PC-9 (cell line): ENCODE measurements around the gene EVC. TPM values are rescaled to one million over a fixed set of nuclear protein-coding genes. Genes with fewer than 3 reads are reported as not detected.

Source experiments
- BruUV-seq: library from RNA; stranded (reverse); fragments of 400-500 nt; replicated peaks from 2 replicates; lab custom pipeline; 2021; lab: Mats Ljungman, UMichigan
- CTCF ChIA-PET: fragments of 300-600 bp; sonication (Branson Sonifier 250); formaldehyde crosslinking; loops from one replicate; lab custom pipeline; 2022; ENCODE audit warnings: antibody characterized with exemption; lab: Charles Lee
- POLR2A ChIA-PET: fragments of 300-600 bp; sonication (Branson Sonifier 250); formaldehyde crosslinking; loops from one replicate; lab custom pipeline; 2022; ENCODE audit warnings: antibody characterized with exemption; ENCODE audit not compliant: unreplicated experiment; lab: Charles Lee
- DNase-seq, 2 experiments: peaks; one replicate each; pipeline versions ENCODE4 v3.0.0 to v3.0.0-alpha.2; 2015 to 2022; ENCODE audit warnings: mixed read lengths in 1 of 2
- H2AFZ ChIP-seq: fragments of 200-600 bp; sonication (generic); 2 replicates; pipeline ENCODE4 v1.8.1; 2017; ENCODE audit warnings: antibody characterized with exemption
- H3F3A ChIP-seq: fragments of 200-600 bp; sonication (generic); 2 replicates; pipeline ENCODE4 v1.8.1; 2017; ENCODE audit warnings: antibody characterized with exemption, mild to moderate bottlenecking, low read depth; ENCODE audit not compliant: insufficient read depth
- H3K27ac ChIP-seq: fragments of 200-600 bp; sonication (generic); 2 replicates; pipeline ENCODE4 v1.6.1; 2016; ENCODE audit warnings: mixed run types
- H3K27me3 ChIP-seq: fragments of 200-600 bp; sonication (generic); 2 replicates; pipeline ENCODE4 v1.6.1; 2016; ENCODE audit warnings: low read depth, mixed run types; ENCODE audit not compliant: insufficient read depth
- H3K36me3 ChIP-seq: fragments of 200-600 bp; sonication (generic); 2 replicates; pipeline ENCODE4 v1.6.1; 2016; ENCODE audit warnings: low read depth, mixed run types
- H3K4me1 ChIP-seq: fragments of 200-600 bp; sonication (generic); replicated peaks from 2 replicates; pipeline ENCODE4 v1.6.1; 2016; ENCODE audit warnings: mixed run types; ENCODE audit not compliant: insufficient read depth
- H3K4me2 ChIP-seq: fragments of 200-600 bp; sonication (generic); 2 replicates; pipeline ENCODE4 v1.6.1; 2017; ENCODE audit warnings: mixed run types
- H3K4me3 ChIP-seq: fragments of 200-600 bp; sonication (generic); 2 replicates; pipeline ENCODE4 v1.6.1; 2016; ENCODE audit warnings: mixed run types
- H3K79me2 ChIP-seq: fragments of 200-600 bp; sonication (generic); 2 replicates; pipeline ENCODE4 v1.6.1; 2017; ENCODE audit warnings: low read depth, mixed run types
- H3K9me2 ChIP-seq: fragments of 200-600 bp; sonication (generic); 2 replicates; pipeline ENCODE4 v1.8.1; 2017; ENCODE audit warnings: mild to moderate bottlenecking; ENCODE audit not compliant: insufficient read depth
- H3K9me3 ChIP-seq: fragments of 200-600 bp; sonication (generic); 2 replicates; pipeline ENCODE4 v1.8.1; 2016; ENCODE audit warnings: low read depth; ENCODE audit not compliant: insufficient read depth
- H4K20me1 ChIP-seq: fragments of 200-600 bp; sonication (generic); 2 replicates; pipeline ENCODE4 v1.8.1; 2017; ENCODE audit not compliant: insufficient read depth
- EZH2 ChIP-seq: fragments of 200-600 bp; sonication (generic); IDR thresholded peaks from 2 replicates; pipeline ENCODE4 v1.8.0; 2017; ENCODE audit warnings: antibody characterized with exemption, low read depth
- intact Hi-C: fragments of 100-400 bp; cut with micrococcal nuclease; formaldehyde crosslinking; loops from one replicate; pipeline ENCODE4 v1.10.0; 2022; ENCODE audit not compliant: unreplicated experiment
- total RNA-seq: library from RNA; stranded (reverse); gene quantifications from 2 replicates; pipeline ENCODE4 v1.2.3, GENCODE V29; 2021
- TF ChIP-seq, protein P1 (sequence below): fragments of 200-600 bp; sonication (generic); conservative IDR thresholded peaks from 2 replicates; pipeline ENCODE4 v1.6.1; 2017; ENCODE audit warnings: mixed run types, antibody characterized with exemption, mild to moderate bottlenecking, moderate library complexity

EVC gene
- total RNA-seq, 1 experiment from 2014 or later = 14.0 TPM

DNA sequence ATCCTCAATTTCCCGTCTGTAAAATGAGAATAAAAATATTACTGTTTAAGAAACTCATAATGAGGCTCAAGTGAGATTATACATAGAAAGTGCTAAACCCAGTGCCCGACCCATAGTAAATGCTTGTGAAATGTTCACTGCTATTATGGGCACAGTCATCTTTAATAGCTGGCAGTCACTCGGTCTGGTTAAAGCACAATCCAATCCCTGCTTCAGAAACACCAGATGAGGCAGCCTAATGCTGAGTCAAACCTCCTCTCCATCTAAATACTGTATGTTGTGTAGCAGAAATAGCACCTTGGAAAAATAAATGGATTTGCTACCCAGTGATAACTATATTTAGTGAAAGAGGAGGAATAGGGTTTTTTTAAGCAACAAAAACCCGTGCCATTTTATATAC is 17.1 kb upstream of the EVC start:
- Histone ChIP-seq H3K9me3 (no peaks in the 10 kb centered on the region), H3K4me1 (no peaks in the 10 kb centered on the region), H4K20me1 (no peaks in the 10 kb centered on the region), H3K36me3 (no peaks in the 10 kb centered on the region), H3K27me3 (no peaks in the 10 kb centered on the region), H3F3A (no peaks in the 10 kb centered on the region), H3K4me3 (no peak overlapping the region), H3K9me2 (no peaks in the 10 kb centered on the region), H3K27ac (no peak overlapping the region), H2AFZ (no peak overlapping the region), H3K4me2 (no peak overlapping the region), H3K79me2 (no peaks in the 10 kb centered on the region)
- intact Hi-C loops = no loop called here
- ChIA-PET CTCF (no interaction called here), POLR2A (no interaction called here)
- no peak for DNase-seq
- TF ChIP-seq, protein P1, sequence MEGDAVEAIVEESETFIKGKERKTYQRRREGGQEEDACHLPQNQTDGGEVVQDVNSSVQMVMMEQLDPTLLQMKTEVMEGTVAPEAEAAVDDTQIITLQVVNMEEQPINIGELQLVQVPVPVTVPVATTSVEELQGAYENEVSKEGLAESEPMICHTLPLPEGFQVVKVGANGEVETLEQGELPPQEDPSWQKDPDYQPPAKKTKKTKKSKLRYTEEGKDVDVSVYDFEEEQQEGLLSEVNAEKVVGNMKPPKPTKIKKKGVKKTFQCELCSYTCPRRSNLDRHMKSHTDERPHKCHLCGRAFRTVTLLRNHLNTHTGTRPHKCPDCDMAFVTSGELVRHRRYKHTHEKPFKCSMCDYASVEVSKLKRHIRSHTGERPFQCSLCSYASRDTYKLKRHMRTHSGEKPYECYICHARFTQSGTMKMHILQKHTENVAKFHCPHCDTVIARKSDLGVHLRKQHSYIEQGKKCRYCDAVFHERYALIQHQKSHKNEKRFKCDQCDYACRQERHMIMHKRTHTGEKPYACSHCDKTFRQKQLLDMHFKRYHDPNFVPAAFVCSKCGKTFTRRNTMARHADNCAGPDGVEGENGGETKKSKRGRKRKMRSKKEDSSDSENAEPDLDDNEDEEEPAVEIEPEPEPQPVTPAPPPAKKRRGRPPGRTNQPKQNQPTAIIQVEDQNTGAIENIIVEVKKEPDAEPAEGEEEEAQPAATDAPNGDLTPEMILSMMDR = no peak
- no peak for TF ChIP-seq EZH2
- BruUV-seq = no TSS peak

DNA sequence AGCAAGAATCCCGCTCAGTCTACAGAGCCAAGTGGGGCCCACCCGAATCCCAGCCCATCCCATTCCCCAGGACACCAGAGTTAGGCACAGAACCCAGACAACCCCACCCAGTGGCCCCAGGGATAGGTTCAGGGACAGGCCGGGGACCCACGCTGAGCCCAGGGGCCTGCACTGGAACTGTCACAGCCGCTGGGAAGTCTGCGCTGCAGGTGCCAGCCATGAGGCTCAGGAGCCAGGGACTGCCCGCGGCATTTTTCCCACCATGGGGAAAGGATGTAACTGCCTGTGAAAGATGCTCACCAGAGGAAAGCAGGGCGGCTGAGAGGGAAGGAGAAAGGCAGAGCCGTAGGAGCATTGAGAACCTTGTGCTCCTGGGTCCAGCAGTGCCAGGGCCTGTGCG is 14.7 kb upstream of the EVC start:
- Histone ChIP-seq H3K4me3 (no peak overlapping the region), H3K9me2 (no peaks in the 10 kb centered on the region), H3K27ac (no peak overlapping the region), H3K9me3 (no peaks in the 10 kb centered on the region), H3K27me3 (no peaks in the 10 kb centered on the region), H2AFZ (no peak overlapping the region), H3K4me1 (no peaks in the 10 kb centered on the region), H3K36me3 (no peaks in the 10 kb centered on the region), H3K4me2 (no peak overlapping the region), H3F3A (no peaks in the 10 kb centered on the region), H3K79me2 (no peaks in the 10 kb centered on the region), H4K20me1 (no peaks in the 10 kb centered on the region)
- CTCF ChIA-PET = no interaction called here
- POLR2A ChIA-PET = no interaction called here
- BruUV-seq = no TSS peak
- TF ChIP-seq, protein P1 = no peak
- TF ChIP-seq EZH2 = no peak
- intact Hi-C loops = no loop called here
- no peak for DNase-seq

GRCh38 chr4:5700459-5700858 is 10.5 kb upstream of the EVC start:
- POLR2A ChIA-PET = no interaction called here

More at GRCh38 chr4:5700459-5700858, 10.5 kb upstream of the EVC start:
- Histone ChIP-seq H3K79me2 (no peaks in the 10 kb centered on the region), H3K9me2 (no peaks in the 10 kb centered on the region), H3K27ac (no peak overlapping the region), H3K4me2 (no peak overlapping the region), H2AFZ (no peak overlapping the region), H4K20me1 (no peaks in the 10 kb centered on the region), H3F3A (no peaks in the 10 kb centered on the region), H3K27me3 (no peaks in the 10 kb centered on the region), H3K4me3 (no peak overlapping the region), H3K4me1 (no peaks in the 10 kb centered on the region), H3K9me3 (no peaks in the 10 kb centered on the region), H3K36me3 (no peaks in the 10 kb centered on the region)
- no TSS peak for BruUV-seq
- CTCF ChIA-PET = no interaction called here
- DNase-seq = no peak
- TF ChIP-seq EZH2 = no peak
- TF ChIP-seq, protein P1 = no peak
- intact Hi-C loops = no loop called here
